ENCODE data around the gene TMEM53. TPM values are rescaled to one million over a fixed set of nuclear protein-coding genes. Genes with fewer than 3 reads are reported as not detected.
A peak's percentile ranks its signal among the peaks of the same experiment; 100 is the strongest.

The TMEM53 gene
- total RNA-seq, 1 experiment from 2014 or later, result 8.2 TPM

DNA sequence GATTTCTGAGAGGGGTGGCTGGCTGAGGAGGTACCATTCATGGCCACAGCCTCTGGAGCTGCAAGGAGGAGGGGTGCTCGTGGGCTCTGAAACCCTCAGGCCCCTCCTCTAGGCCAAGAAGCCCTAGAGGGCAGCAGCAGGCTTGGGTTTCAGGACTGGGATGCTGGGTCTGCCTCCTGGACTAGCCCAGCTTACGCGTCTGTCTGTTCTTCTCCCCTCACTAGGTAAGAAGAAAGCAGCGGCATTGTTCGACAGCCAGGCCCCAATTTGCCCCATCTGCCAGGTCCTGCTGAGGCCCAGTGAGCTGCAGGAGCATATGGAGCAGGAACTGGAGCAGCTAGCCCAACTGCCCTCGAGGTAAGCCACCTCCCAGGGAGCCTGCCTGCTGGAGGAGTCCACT lies 60.3 kb downstream of the TMEM53 start:
- ChIA-PET CTCF (no interaction called here), POLR2A (no interaction called here)
- Mint-ChIP-seq H3K27ac (no peak overlapping the region), H3K4me3 (no peak overlapping the region), H3K36me3 (no peaks in the 10 kb centered on the region), H3K9me3 (no peaks in the 10 kb centered on the region), H3K27me3 (ENCODE audit: low read depth) (peaks cover 10% of the 10 kb centered on the region), H3K4me1 (peaks cover 29% of the 10 kb centered on the region)
- TF ChIP-seq GTF2I (CRISPR knock-in tag; conservative IDR thresholded peaks at IDR 0.05) (no peak), RELA (CRISPR knock-in tag; IDR thresholded peaks at IDR 0.05; ENCODE audit: borderline replicate concordance) (no peak), EMX1 (CRISPR knock-in tag; IDR thresholded peaks at IDR 0.05) (no peak), NFE2L1 (CRISPR knock-in tag; IDR thresholded peaks at IDR 0.05) (no peak), JAZF1 (CRISPR knock-in tag; IDR thresholded peaks at IDR 0.05) (no peak)
- TF ChIP-seq, protein P1, sequence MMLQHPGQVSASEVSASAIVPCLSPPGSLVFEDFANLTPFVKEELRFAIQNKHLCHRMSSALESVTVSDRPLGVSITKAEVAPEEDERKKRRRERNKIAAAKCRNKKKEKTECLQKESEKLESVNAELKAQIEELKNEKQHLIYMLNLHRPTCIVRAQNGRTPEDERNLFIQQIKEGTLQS (CRISPR knock-in tag; conservative IDR thresholded peaks at IDR 0.05), result no peak
- TF ChIP-seq, protein P2, sequence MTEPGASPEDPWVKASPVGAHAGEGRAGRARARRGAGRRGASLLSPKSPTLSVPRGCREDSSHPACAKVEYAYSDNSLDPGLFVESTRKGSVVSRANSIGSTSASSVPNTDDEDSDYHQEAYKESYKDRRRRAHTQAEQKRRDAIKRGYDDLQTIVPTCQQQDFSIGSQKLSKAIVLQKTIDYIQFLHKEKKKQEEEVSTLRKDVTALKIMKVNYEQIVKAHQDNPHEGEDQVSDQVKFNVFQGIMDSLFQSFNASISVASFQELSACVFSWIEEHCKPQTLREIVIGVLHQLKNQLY (CRISPR knock-in tag; IDR thresholded peaks at IDR 0.05), result no peak
- TF ChIP-seq, protein P3, sequence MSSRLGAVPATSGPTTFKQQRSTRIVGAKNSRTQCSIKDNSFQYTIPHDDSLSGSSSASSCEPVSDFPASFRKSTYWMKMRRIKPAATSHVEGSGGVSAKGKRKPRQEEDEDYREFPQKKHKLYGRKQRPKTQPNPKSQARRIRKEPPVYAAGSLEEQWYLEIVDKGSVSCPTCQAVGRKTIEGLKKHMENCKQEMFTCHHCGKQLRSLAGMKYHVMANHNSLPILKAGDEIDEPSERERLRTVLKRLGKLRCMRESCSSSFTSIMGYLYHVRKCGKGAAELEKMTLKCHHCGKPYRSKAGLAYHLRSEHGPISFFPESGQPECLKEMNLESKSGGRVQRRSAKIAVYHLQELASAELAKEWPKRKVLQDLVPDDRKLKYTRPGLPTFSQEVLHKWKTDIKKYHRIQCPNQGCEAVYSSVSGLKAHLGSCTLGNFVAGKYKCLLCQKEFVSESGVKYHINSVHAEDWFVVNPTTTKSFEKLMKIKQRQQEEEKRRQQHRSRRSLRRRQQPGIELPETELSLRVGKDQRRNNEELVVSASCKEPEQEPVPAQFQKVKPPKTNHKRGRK (CRISPR knock-in tag; IDR thresholded peaks at IDR 0.05; ENCODE audit: borderline replicate concordance), result no peak
- TF ChIP-seq, protein P4, sequence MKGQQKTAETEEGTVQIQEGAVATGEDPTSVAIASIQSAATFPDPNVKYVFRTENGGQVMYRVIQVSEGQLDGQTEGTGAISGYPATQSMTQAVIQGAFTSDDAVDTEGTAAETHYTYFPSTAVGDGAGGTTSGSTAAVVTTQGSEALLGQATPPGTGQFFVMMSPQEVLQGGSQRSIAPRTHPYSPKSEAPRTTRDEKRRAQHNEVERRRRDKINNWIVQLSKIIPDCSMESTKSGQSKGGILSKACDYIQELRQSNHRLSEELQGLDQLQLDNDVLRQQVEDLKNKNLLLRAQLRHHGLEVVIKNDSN (CRISPR knock-in tag; IDR thresholded peaks at IDR 0.05), result no peak
- DNase-seq (ENCODE audit: low spot score) (no peak), ATAC-seq (peak; percentile 19)

DNA sequence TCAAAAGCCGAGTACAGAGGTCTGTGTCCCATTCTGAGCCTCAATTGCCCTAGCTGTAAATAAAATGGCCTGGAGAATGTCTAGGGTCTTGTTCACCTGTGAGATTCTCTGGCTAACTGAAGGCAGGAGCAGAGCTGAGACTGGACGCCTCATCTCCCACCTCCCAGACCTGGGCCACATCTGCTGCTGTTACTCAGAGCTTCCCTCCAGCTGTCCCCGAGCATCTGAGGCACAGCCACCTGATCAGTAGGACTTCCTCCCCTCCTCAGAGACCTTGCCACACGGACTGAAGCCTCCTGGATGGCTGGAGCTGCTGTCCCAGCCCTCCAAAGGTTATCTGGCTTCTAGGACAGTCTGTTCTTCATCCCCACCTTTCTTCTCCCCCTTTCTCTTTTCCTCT lies 62.4 kb downstream of the TMEM53 start:
- H3K27me3 Mint-ChIP-seq (ENCODE audit: low read depth), result peaks cover 4% of the 10 kb centered on the region; the same call in 1 of the 2 replicates
- POLR2A ChIA-PET, result interaction anchor here (0.9 kb wide), 1 partner anchor 20 kb away, joined by 3 read pairs; no protein-coding TSS in a partner anchor
- DNase-seq (ENCODE audit: low spot score) (no peak), ATAC-seq (no peak)
- no peak overlapping the region for H3K4me3 Mint-ChIP-seq
- no peak for TF ChIP-seq TP53 (CRISPR knock-in tag; IDR thresholded peaks at IDR 0.05)
- no peak for TF ChIP-seq OVOL2 (CRISPR knock-in tag; IDR thresholded peaks at IDR 0.05; ENCODE audit: borderline replicate concordance)
- no peak for TF ChIP-seq RORB (CRISPR knock-in tag; IDR thresholded peaks at IDR 0.05)
- TF ChIP-seq CBFB (CRISPR knock-in tag; IDR thresholded peaks at IDR 0.05; ENCODE audit: low read depth), result no peak
- peaks cover 15% of the 10 kb centered on the region for H3K4me1 Mint-ChIP-seq
- H3K36me3 Mint-ChIP-seq, result no peaks in the 10 kb centered on the region
- no peaks in the 10 kb centered on the region for H3K9me3 Mint-ChIP-seq
- CTCF ChIA-PET, result interaction anchor here (0.7 to 5.0 kb wide), 4 partner anchors 18 to 394 kb away, joined by 3 to 112 read pairs (median 26); no protein-coding TSS in a partner anchor
- H3K27ac Mint-ChIP-seq, result no peak overlapping the region

DNA sequence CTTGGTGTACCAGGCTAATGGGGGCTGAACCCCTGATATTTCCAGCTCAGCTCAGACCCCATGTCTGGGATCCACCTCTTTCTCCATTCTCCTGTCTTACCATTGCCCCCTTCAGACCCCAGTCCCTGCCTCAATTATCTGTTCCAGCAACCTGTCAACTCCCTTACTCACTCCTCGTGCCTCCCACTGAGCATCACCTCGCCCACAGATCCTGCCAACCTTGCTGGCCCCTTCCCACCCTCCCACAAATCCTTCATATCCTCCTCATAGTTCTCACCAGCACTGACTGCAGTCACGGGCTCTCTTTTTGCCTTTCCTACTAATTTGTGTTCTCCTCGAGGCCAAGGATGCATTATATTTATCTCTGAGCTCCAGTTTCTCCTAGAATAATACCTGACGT lies 62.9 kb downstream of the TMEM53 start:
- H3K4me3 Mint-ChIP-seq, result no peak overlapping the region
- H3K9me3 Mint-ChIP-seq, result no peaks in the 10 kb centered on the region
- DNase-seq (ENCODE audit: low spot score), result no peak
- no peak for ATAC-seq
- H3K36me3 Mint-ChIP-seq, result no peaks in the 10 kb centered on the region
- peaks cover 11% of the 10 kb centered on the region for H3K4me1 Mint-ChIP-seq
- POLR2A ChIA-PET, result interaction anchor here (0.9 kb wide), 1 partner anchor 20 kb away, joined by 3 read pairs; no protein-coding TSS in a partner anchor
- no peaks in the 10 kb centered on the region for H3K27me3 Mint-ChIP-seq (ENCODE audit: low read depth)
- H3K27ac Mint-ChIP-seq, result no peak overlapping the region
- CTCF ChIA-PET, result interaction anchor here (0.7 to 5.0 kb wide), 8 partner anchors 7 to 394 kb away, joined by 3 to 112 read pairs (median 6); no protein-coding TSS in a partner anchor
- TF ChIP-seq, protein P5, sequence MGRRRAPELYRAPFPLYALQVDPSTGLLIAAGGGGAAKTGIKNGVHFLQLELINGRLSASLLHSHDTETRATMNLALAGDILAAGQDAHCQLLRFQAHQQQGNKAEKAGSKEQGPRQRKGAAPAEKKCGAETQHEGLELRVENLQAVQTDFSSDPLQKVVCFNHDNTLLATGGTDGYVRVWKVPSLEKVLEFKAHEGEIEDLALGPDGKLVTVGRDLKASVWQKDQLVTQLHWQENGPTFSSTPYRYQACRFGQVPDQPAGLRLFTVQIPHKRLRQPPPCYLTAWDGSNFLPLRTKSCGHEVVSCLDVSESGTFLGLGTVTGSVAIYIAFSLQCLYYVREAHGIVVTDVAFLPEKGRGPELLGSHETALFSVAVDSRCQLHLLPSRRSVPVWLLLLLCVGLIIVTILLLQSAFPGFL (CRISPR knock-in tag; IDR thresholded peaks at IDR 0.05; ENCODE audit: borderline replicate concordance), result no peak
- no peak for TF ChIP-seq ZNF317 (CRISPR knock-in tag; IDR thresholded peaks at IDR 0.05; ENCODE audit: borderline replicate concordance, low read depth)
- no peak for TF ChIP-seq FOXP1 (CRISPR knock-in tag; IDR thresholded peaks at IDR 0.05; ENCODE audit: borderline replicate concordance)
- no peak for TF ChIP-seq ZNF423 (CRISPR knock-in tag; IDR thresholded peaks at IDR 0.05)
- TF ChIP-seq ZNF121 (CRISPR knock-in tag; IDR thresholded peaks at IDR 0.05), result no peak
- TF ChIP-seq, protein P3 (CRISPR knock-in tag; IDR thresholded peaks at IDR 0.05; ENCODE audit: borderline replicate concordance), result no peak
- TF ChIP-seq, protein P6, sequence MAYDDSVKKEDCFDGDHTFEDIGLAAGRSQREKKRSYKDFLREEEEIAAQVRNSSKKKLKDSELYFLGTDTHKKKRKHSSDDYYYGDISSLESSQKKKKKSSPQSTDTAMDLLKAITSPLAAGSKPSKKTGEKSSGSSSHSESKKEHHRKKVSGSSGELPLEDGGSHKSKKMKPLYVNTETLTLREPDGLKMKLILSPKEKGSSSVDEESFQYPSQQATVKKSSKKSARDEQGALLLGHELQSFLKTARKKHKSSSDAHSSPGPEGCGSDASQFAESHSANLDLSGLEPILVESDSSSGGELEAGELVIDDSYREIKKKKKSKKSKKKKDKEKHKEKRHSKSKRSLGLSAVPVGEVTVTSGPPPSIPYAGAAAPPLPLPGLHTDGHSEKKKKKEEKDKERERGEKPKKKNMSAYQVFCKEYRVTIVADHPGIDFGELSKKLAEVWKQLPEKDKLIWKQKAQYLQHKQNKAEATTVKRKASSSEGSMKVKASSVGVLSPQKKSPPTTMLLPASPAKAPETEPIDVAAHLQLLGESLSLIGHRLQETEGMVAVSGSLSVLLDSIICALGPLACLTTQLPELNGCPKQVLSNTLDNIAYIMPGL (CRISPR knock-in tag; IDR thresholded peaks at IDR 0.05), result no peak
- TF ChIP-seq, protein P7, sequence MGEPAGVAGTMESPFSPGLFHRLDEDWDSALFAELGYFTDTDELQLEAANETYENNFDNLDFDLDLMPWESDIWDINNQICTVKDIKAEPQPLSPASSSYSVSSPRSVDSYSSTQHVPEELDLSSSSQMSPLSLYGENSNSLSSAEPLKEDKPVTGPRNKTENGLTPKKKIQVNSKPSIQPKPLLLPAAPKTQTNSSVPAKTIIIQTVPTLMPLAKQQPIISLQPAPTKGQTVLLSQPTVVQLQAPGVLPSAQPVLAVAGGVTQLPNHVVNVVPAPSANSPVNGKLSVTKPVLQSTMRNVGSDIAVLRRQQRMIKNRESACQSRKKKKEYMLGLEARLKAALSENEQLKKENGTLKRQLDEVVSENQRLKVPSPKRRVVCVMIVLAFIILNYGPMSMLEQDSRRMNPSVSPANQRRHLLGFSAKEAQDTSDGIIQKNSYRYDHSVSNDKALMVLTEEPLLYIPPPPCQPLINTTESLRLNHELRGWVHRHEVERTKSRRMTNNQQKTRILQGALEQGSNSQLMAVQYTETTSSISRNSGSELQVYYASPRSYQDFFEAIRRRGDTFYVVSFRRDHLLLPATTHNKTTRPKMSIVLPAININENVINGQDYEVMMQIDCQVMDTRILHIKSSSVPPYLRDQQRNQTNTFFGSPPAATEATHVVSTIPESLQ (CRISPR knock-in tag; IDR thresholded peaks at IDR 0.05), result no peak
- no peak for TF ChIP-seq CREM (CRISPR knock-in tag; IDR thresholded peaks at IDR 0.05)
- no peak for TF ChIP-seq ZNF671 (CRISPR knock-in tag; IDR thresholded peaks at IDR 0.05)
- no peak for TF ChIP-seq NR1H2 (CRISPR knock-in tag; IDR thresholded peaks at IDR 0.05)
